Measurements from ENCODE around the gene ZBED4.

GRCh38 chr22:49934891-49935557, 81.4 kb downstream of the ZBED4 start:
- TF ChIP-seq CTCF (IDR thresholded peaks at IDR 0.05; ENCODE audit: low read length) = no peak
- no peak for TF ChIP-seq EZH2 (optimal IDR thresholded peaks at IDR 0.05; ENCODE audit: low read depth, low read length)
- no peak for TF ChIP-seq EZH2phosphoT487 (IDR thresholded peaks at IDR 0.05; ENCODE audit: low read length)
